ENCODE results near the gene COLEC11. TPM values are rescaled to one million over a fixed set of nuclear protein-coding genes. Genes with fewer than 3 reads are reported as not detected.

The COLEC11 gene
- total and polyA plus RNA-seq, 2 experiments from 2014 or later = 1.3 to 1.5 TPM

DNA sequence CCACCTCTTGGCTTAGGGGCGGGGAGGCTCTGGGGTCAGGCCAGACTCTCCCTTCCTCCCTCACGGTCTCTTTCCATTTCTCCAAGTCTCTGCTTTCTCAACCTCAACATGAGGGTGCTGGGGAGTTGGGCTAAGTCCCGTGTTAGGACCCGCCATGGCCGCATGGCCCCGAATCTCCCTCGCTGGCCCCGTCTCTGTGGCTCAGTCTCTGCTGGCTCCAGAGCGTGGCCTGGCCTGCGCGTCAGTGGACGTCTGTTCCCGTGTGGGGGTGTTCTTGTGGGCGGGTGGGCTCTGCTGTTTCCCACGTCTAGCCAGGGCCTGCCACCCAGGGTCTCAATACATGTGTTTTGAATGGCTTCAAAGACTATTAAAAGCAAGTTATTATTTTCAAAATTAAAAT, 75.5 kb downstream of the COLEC11 start (continued):
- TF ChIP-seq, protein P1, sequence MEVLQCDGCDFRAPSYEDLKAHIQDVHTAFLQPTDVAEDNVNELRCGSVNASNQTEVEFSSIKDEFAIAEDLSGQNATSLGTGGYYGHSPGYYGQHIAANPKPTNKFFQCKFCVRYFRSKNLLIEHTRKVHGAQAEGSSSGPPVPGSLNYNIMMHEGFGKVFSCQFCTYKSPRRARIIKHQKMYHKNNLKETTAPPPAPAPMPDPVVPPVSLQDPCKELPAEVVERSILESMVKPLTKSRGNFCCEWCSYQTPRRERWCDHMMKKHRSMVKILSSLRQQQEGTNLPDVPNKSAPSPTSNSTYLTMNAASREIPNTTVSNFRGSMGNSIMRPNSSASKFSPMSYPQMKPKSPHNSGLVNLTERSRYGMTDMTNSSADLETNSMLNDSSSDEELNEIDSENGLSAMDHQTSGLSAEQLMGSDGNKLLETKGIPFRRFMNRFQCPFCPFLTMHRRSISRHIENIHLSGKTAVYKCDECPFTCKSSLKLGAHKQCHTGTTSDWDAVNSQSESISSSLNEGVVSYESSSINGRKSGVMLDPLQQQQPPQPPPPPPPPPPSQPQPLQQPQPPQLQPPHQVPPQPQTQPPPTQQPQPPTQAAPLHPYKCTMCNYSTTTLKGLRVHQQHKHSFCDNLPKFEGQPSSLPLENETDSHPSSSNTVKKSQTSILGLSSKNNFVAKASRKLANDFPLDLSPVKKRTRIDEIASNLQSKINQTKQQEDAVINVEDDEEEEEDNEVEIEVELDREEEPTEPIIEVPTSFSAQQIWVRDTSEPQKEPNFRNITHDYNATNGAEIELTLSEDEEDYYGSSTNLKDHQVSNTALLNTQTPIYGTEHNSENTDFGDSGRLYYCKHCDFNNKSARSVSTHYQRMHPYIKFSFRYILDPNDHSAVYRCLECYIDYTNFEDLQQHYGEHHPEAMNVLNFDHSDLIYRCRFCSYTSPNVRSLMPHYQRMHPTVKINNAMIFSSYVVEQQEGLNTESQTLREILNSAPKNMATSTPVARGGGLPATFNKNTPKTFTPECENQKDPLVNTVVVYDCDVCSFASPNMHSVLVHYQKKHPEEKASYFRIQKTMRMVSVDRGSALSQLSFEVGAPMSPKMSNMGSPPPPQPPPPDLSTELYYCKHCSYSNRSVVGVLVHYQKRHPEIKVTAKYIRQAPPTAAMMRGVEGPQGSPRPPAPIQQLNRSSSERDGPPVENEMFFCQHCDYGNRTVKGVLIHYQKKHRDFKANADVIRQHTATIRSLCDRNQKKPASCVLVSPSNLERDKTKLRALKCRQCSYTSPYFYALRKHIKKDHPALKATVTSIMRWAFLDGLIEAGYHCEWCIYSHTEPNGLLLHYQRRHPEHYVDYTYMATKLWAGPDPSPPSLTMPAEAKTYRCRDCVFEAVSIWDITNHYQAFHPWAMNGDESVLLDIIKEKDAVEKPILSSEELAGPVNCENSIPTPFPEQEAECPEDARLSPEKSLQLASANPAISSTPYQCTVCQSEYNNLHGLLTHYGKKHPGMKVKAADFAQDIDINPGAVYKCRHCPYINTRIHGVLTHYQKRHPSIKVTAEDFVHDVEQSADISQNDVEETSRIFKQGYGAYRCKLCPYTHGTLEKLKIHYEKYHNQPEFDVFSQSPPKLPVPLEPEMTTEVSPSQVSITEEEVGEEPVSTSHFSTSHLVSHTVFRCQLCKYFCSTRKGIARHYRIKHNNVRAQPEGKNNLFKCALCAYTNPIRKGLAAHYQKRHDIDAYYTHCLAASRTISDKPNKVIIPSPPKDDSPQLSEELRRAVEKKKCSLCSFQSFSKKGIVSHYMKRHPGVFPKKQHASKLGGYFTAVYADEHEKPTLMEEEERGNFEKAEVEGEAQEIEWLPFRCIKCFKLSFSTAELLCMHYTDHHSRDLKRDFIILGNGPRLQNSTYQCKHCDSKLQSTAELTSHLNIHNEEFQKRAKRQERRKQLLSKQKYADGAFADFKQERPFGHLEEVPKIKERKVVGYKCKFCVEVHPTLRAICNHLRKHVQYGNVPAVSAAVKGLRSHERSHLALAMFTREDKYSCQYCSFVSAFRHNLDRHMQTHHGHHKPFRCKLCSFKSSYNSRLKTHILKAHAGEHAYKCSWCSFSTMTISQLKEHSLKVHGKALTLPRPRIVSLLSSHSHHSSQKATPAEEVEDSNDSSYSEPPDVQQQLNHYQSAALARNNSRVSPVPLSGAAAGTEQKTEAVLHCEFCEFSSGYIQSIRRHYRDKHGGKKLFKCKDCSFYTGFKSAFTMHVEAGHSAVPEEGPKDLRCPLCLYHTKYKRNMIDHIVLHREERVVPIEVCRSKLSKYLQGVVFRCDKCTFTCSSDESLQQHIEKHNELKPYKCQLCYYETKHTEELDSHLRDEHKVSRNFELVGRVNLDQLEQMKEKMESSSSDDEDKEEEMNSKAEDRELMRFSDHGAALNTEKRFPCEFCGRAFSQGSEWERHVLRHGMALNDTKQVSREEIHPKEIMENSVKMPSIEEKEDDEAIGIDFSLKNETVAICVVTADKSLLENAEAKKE (CRISPR knock-in tag; IDR thresholded peaks at IDR 0.05) = no peak

DNA sequence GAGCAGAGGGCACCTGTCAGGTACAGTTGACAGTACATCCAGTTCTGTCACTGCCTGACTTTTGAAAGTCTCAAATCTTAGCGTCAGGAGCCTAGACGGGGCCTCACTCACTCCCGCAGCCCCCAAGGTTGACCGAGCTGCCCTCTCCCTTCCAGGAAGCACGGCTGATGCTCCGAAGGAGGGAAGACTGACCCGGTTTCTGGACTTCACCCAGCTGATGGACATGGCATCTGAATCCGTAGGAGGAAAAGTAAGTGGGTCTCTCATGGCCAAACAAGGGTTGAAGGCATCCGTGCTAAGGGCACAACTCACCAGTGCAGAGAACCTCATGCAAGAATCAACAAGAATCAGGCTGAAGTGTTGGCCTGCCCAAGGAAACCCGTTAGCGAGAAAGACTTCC, 76.0 kb downstream of the COLEC11 start:
- Histone ChIP-seq H3F3A (replicated peaks; ENCODE audit: low read depth) (no peaks in the 10 kb centered on the region), H3K4me3 (no peak overlapping the region), H2AFZ (no peak overlapping the region), H3K36me3 (ENCODE audit: insufficient read depth) (no peaks in the 10 kb centered on the region), H3K4me2 (no peak overlapping the region), H3K27me3 (ENCODE audit: insufficient read depth) (no peaks in the 10 kb centered on the region), H3K79me2 (replicated peaks; ENCODE audit: insufficient read depth) (no peaks in the 10 kb centered on the region), H3K4me1 (ENCODE audit: insufficient read depth) (no peaks in the 10 kb centered on the region), H4K20me1 (replicated peaks; ENCODE audit: insufficient read depth) (no peaks in the 10 kb centered on the region), H3K9me2 (ENCODE audit: insufficient read depth) (no peaks in the 10 kb centered on the region; the same call in 1 of the 2 replicates), H3K27ac (ENCODE audit: low read depth) (no peak overlapping the region)
- Mint-ChIP-seq H3K9me3 (peaks cover 49% of the 10 kb centered on the region), H3K4me1 (no peaks in the 10 kb centered on the region), H3K4me3 (no peak overlapping the region), H3K27ac (no peak overlapping the region), H3K36me3 (ENCODE audit: low read depth) (peaks cover 7% of the 10 kb centered on the region; the same call in 1 of the 3 replicates), H3K27me3 (ENCODE audit: insufficient read depth, low read depth, poor library complexity) (peaks cover 11% of the 10 kb centered on the region)
- TF ChIP-seq ZNF114 (CRISPR knock-in tag; IDR thresholded peaks at IDR 0.05) (no peak), JUNB (IDR thresholded peaks at IDR 0.05; ENCODE audit: unreplicated experiment) (no peak), EZH2 (IDR thresholded peaks at IDR 0.05; ENCODE audit: low read depth, unreplicated experiment) (no peak), ZNF331 (CRISPR knock-in tag; IDR thresholded peaks at IDR 0.05; ENCODE audit: low read depth) (no peak), NANOG (IDR thresholded peaks at IDR 0.05; ENCODE audit: borderline replicate concordance) (no peak)
- TF ChIP-seq, protein P2, sequence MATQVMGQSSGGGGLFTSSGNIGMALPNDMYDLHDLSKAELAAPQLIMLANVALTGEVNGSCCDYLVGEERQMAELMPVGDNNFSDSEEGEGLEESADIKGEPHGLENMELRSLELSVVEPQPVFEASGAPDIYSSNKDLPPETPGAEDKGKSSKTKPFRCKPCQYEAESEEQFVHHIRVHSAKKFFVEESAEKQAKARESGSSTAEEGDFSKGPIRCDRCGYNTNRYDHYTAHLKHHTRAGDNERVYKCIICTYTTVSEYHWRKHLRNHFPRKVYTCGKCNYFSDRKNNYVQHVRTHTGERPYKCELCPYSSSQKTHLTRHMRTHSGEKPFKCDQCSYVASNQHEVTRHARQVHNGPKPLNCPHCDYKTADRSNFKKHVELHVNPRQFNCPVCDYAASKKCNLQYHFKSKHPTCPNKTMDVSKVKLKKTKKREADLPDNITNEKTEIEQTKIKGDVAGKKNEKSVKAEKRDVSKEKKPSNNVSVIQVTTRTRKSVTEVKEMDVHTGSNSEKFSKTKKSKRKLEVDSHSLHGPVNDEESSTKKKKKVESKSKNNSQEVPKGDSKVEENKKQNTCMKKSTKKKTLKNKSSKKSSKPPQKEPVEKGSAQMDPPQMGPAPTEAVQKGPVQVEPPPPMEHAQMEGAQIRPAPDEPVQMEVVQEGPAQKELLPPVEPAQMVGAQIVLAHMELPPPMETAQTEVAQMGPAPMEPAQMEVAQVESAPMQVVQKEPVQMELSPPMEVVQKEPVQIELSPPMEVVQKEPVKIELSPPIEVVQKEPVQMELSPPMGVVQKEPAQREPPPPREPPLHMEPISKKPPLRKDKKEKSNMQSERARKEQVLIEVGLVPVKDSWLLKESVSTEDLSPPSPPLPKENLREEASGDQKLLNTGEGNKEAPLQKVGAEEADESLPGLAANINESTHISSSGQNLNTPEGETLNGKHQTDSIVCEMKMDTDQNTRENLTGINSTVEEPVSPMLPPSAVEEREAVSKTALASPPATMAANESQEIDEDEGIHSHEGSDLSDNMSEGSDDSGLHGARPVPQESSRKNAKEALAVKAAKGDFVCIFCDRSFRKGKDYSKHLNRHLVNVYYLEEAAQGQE (IDR thresholded peaks at IDR 0.05; ENCODE audit: unreplicated experiment) = no peak
- TF ChIP-seq, protein P3, sequence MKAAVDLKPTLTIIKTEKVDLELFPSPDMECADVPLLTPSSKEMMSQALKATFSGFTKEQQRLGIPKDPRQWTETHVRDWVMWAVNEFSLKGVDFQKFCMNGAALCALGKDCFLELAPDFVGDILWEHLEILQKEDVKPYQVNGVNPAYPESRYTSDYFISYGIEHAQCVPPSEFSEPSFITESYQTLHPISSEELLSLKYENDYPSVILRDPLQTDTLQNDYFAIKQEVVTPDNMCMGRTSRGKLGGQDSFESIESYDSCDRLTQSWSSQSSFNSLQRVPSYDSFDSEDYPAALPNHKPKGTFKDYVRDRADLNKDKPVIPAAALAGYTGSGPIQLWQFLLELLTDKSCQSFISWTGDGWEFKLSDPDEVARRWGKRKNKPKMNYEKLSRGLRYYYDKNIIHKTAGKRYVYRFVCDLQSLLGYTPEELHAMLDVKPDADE (IDR thresholded peaks at IDR 0.05) = no peak
- no peak for ATAC-seq
- no peak for DNase-seq (ENCODE audit: low spot score)

All from GM23338 (cell line).